C4-2B (cell line): ENCODE data around the gene PRPSAP2.

ENCODE experiments used
- H3K27ac ChIP-seq: fragments of 450-650 bp; 2 replicates; pipeline ENCODE4 v1.5.1; 2017
- CTCF ChIP-seq: fragments of 450-650 bp; conservative IDR thresholded peaks from 2 replicates; pipeline ENCODE4 v1.5.1; 2017; ENCODE audit warnings: mild to moderate bottlenecking
- ZFX ChIP-seq: fragments of 450-650 bp; IDR thresholded peaks from 2 replicates; pipeline ENCODE4 v1.6.1; 2017

The PRPSAP2 gene

GRCh38 chr17:18966831-18967624 is 109.1 kb downstream of the PRPSAP2 start:
- H3K27ac ChIP-seq: no peak overlapping the region

GRCh38 chr17:18967916-18968315 is 110.0 kb downstream of the PRPSAP2 start:
- no peak for TF ChIP-seq CTCF
- no peak for TF ChIP-seq ZFX
- no peak overlapping the region for H3K27ac ChIP-seq

More at GRCh38 chr17:18966831-18967624, 109.1 kb downstream of the PRPSAP2 start:
- TF ChIP-seq CTCF (no peak), ZFX (no peak)

- H3K27ac ChIP-seq: no peak overlapping the region
- no peak for TF ChIP-seq ZFX
- no peak for TF ChIP-seq CTCF
Measured at GRCh38 chr17:18968345-18968744, 110.4 kb downstream of the PRPSAP2 start.

GRCh38 chr17:18968945-18969887 is 111.3 kb downstream of the PRPSAP2 start:
- no peak overlapping the region for H3K27ac ChIP-seq
- TF ChIP-seq CTCF (no peak), ZFX (no peak)

- no peak overlapping the region for H3K27ac ChIP-seq
- TF ChIP-seq ZFX (no peak), CTCF (no peak)
Measured at GRCh38 chr17:18970582-18971480, 112.9 kb downstream of the PRPSAP2 start.

GRCh38 chr17:18971801-18972200 is 113.9 kb downstream of the PRPSAP2 start:
- TF ChIP-seq ZFX: no peak
- no peak for TF ChIP-seq CTCF
- H3K27ac ChIP-seq: no peak overlapping the region
